HepG2 (cell line): ENCODE data around the gene RBM18. TPM values are rescaled to one million over a fixed set of nuclear protein-coding genes. Genes with fewer than 3 reads are reported as not detected.
A peak's percentile ranks its signal among the peaks of the same experiment; 100 is the strongest.

Experiments used
- ADNP ChIP-seq: sonication (generic); formaldehyde crosslinking; IDR thresholded peaks from 2 replicates; pipeline ENCODE4 v1.4.0; 2020; ENCODE audit warnings: missing genetic modification reagents
- FOXK1 ChIP-seq: sonication (generic); formaldehyde crosslinking; IDR thresholded peaks from 2 replicates; pipeline ENCODE4 v1.4.0; 2020; ENCODE audit warnings: low read depth, missing genetic modification reagents, borderline replicate concordance
- FOXO1 ChIP-seq: sonication (generic); formaldehyde crosslinking; IDR thresholded peaks from 2 replicates; pipeline ENCODE4 v1.4.0; 2020; ENCODE audit warnings: missing genetic modification reagents
- HDAC1 ChIP-seq: sonication (generic); formaldehyde crosslinking; IDR thresholded peaks from 2 replicates; pipeline ENCODE4 v1.5.1; 2020; ENCODE audit warnings: mild to moderate bottlenecking, missing genetic modification reagents
- HOXA7 ChIP-seq: sonication (generic); formaldehyde crosslinking; IDR thresholded peaks from 2 replicates; pipeline ENCODE4 v1.8.1; 2022; ENCODE audit warnings: mild to moderate bottlenecking, missing genetic modification reagents, moderate library complexity
- RFX1 ChIP-seq: fragments of 450-650 bp; IDR thresholded peaks from 2 replicates; pipeline ENCODE4 v1.6.1; 2017
- RFXANK ChIP-seq: IDR thresholded peaks from 2 replicates; pipeline ENCODE4 v1.6.1; 2016
- SP2 ChIP-seq: sonication (generic); formaldehyde crosslinking; IDR thresholded peaks from 2 replicates; pipeline ENCODE4 v1.5.1; 2020; ENCODE audit warnings: mild to moderate bottlenecking, missing genetic modification reagents
- SSRP1 ChIP-seq: IDR thresholded peaks from 2 replicates; pipeline ENCODE4 v1.6.1; 2016; ENCODE audit warnings: control low read depth
- TEAD3 ChIP-seq: optimal IDR thresholded peaks from 2 replicates; pipeline ENCODE3; 2016; ENCODE audit warnings: borderline replicate concordance
- TRIM24 ChIP-seq: sonication (generic); formaldehyde crosslinking; IDR thresholded peaks from 2 replicates; pipeline ENCODE4 v1.8.0; 2022; ENCODE audit warnings: mild to moderate bottlenecking, missing genetic modification reagents
- U2AF2 ChIP-seq: fragments of 200-400 bp; formaldehyde crosslinking; IDR thresholded peaks from 2 replicates; pipeline ENCODE4 v1.6.1; 2017; ENCODE audit warnings: low read depth, mild to moderate bottlenecking, low read length
- ZNF326 ChIP-seq: sonication (generic); formaldehyde crosslinking; IDR thresholded peaks from 2 replicates; pipeline ENCODE4 v1.4.0; 2020; ENCODE audit warnings: missing genetic modification reagents, borderline replicate concordance
- ZNF331 ChIP-seq: sonication (generic); formaldehyde crosslinking; IDR thresholded peaks from 2 replicates; pipeline ENCODE4 v1.4.0; 2020; ENCODE audit warnings: missing genetic modification reagents
- ZNF446 ChIP-seq: sonication (generic); formaldehyde crosslinking; IDR thresholded peaks from 2 replicates; pipeline ENCODE4 v1.5.0; 2020; ENCODE audit warnings: mild to moderate bottlenecking, missing genetic modification reagents
- ZNF570 ChIP-seq: sonication (generic); formaldehyde crosslinking; IDR thresholded peaks from 2 replicates; pipeline ENCODE4 v1.4.0; 2020; ENCODE audit warnings: mild to moderate bottlenecking, missing genetic modification reagents, borderline replicate concordance
- polyA plus RNA-seq, 8 experiments: library from polyadenylated mRNA; depleted of rRNA in 3 of 8; stranded (reverse) in 7 of 8; unstranded in 1 of 8; fragments of >200 nt; fragmentation: Illumina TruSeq in 4 of 8; extraction: Trizol in 4 of 8; gene quantifications; 2 replicates each; pipeline versions ENCODE4 v1.2.1 to v1.2.3, GENCODE V29; 2011 to 2016; ENCODE audit warnings: low read depth in 4 of 8, missing spikeins in 1 of 8, mixed read lengths in 1 of 8; ENCODE audit not compliant: insufficient read depth in 1 of 8
- total RNA-seq, 5 experiments: library from RNA; depleted of rRNA; stranded (reverse); fragments of >200 nt; fragmentation: Illumina TruSeq; extraction: Trizol; gene quantifications; 2 replicates each; pipeline ENCODE4 v1.2.3, GENCODE V29; 2016; ENCODE audit warnings: low read depth in 1 of 5
- TF ChIP-seq, protein P1 (sequence below): sonication (generic); formaldehyde crosslinking; IDR thresholded peaks from 2 replicates; pipeline ENCODE4 v1.9.0; 2021; ENCODE audit warnings: missing genetic modification reagents, borderline replicate concordance
- TF ChIP-seq, protein P2 (sequence below), 2 experiments: sonication (generic) in 1 of 2; formaldehyde crosslinking in 1 of 2; IDR thresholded peaks; 2 replicates each; pipeline versions ENCODE4 v1.5.1 to v1.6.1; 2011 to 2020; ENCODE audit warnings: borderline replicate concordance in 1 of 2, low read depth in 1 of 2, low read length in 1 of 2, mild to moderate bottlenecking in 1 of 2, missing genetic modification reagents in 1 of 2, moderate library complexity in 1 of 2
- TF ChIP-seq, protein P3 (sequence below): sonication (generic); formaldehyde crosslinking; IDR thresholded peaks from 2 replicates; pipeline ENCODE4 v1.8.1; 2023; ENCODE audit warnings: mild to moderate bottlenecking, inconsistent platforms, moderate library complexity, missing genetic modification reagents, borderline replicate concordance
- TF ChIP-seq, protein P4 (sequence below): sonication (generic); formaldehyde crosslinking; IDR thresholded peaks from 2 replicates; pipeline ENCODE4 v1.5.1; 2020; ENCODE audit warnings: mild to moderate bottlenecking, missing genetic modification reagents, moderate library complexity

The RBM18 gene
- total and polyA plus RNA-seq, 2 of the 13 experiments (the other 11 are each of a cell fraction or from before 2014, with no cell fraction given), result 12.6 to 16.6 TPM

DNA sequence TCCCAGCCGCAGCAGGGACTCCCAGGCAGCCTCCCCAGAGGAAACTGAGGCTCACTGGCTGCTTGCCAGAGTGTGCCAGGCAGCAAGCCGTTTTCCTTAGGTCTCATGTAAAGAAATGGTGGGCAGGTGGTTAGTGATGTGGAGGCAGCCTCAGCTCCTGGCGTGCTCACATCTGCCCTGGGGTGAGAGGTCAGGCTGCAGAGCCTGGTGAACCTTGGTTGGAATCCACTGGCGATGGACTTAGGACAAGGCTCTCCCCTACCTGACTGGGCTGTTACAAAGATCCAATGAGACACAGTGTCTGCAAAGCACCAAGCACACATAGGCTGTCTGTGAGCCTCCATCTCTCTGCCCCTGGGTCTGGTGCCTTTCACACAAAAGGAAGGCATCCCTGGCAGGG is 66.8 kb downstream of the RBM18 start (continued):
- TF ChIP-seq, protein P1, sequence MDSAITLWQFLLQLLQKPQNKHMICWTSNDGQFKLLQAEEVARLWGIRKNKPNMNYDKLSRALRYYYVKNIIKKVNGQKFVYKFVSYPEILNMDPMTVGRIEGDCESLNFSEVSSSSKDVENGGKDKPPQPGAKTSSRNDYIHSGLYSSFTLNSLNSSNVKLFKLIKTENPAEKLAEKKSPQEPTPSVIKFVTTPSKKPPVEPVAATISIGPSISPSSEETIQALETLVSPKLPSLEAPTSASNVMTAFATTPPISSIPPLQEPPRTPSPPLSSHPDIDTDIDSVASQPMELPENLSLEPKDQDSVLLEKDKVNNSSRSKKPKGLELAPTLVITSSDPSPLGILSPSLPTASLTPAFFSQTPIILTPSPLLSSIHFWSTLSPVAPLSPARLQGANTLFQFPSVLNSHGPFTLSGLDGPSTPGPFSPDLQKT (CRISPR knock-in tag), result no peak
- TF ChIP-seq HOXA7 (CRISPR knock-in tag), result no peak
- no peak for TF ChIP-seq HDAC1
- TF ChIP-seq RFXANK (CRISPR knock-in tag), result no peak
- no peak for TF ChIP-seq U2AF2
- TF ChIP-seq, protein P2, sequence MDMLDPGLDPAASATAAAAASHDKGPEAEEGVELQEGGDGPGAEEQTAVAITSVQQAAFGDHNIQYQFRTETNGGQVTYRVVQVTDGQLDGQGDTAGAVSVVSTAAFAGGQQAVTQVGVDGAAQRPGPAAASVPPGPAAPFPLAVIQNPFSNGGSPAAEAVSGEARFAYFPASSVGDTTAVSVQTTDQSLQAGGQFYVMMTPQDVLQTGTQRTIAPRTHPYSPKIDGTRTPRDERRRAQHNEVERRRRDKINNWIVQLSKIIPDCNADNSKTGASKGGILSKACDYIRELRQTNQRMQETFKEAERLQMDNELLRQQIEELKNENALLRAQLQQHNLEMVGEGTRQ (IDR thresholded peaks at IDR 0.05; ENCODE audit: low read depth, low read length), result no peak
- TF ChIP-seq, protein P2 (CRISPR knock-in tag; IDR thresholded peaks at IDR 0.05; ENCODE audit: borderline replicate concordance), result no peak
- TF ChIP-seq, protein P3, sequence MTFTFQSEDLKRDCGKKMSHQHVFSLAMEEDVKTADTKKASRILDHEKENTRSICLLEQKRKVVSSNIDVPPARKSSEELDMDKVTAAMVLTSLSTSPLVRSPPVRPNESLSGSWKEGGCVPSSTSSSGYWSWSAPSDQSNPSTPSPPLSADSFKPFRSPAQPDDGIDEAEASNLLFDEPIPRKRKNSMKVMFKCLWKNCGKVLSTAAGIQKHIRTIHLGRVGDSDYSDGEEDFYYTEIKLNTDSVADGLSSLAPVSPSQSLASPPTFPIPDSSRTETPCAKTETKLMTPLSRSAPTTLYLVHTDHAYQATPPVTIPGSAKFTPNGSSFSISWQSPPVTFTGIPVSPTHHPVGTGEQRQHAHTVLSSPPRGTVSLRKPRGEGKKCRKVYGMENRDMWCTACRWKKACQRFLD (CRISPR knock-in tag), result no peak
- TF ChIP-seq SP2, result no peak
- no peak for TF ChIP-seq ZNF570 (CRISPR knock-in tag)
- TF ChIP-seq, protein P4, sequence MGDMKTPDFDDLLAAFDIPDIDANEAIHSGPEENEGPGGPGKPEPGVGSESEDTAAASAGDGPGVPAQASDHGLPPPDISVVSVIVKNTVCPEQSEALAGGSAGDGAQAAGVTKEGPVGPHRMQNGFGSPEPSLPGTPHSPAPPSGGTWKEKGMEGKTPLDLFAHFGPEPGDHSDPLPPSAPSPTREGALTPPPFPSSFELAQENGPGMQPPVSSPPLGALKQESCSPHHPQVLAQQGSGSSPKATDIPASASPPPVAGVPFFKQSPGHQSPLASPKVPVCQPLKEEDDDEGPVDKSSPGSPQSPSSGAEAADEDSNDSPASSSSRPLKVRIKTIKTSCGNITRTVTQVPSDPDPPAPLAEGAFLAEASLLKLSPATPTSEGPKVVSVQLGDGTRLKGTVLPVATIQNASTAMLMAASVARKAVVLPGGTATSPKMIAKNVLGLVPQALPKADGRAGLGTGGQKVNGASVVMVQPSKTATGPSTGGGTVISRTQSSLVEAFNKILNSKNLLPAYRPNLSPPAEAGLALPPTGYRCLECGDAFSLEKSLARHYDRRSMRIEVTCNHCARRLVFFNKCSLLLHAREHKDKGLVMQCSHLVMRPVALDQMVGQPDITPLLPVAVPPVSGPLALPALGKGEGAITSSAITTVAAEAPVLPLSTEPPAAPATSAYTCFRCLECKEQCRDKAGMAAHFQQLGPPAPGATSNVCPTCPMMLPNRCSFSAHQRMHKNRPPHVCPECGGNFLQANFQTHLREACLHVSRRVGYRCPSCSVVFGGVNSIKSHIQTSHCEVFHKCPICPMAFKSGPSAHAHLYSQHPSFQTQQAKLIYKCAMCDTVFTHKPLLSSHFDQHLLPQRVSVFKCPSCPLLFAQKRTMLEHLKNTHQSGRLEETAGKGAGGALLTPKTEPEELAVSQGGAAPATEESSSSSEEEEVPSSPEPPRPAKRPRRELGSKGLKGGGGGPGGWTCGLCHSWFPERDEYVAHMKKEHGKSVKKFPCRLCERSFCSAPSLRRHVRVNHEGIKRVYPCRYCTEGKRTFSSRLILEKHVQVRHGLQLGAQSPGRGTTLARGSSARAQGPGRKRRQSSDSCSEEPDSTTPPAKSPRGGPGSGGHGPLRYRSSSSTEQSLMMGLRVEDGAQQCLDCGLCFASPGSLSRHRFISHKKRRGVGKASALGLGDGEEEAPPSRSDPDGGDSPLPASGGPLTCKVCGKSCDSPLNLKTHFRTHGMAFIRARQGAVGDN (CRISPR knock-in tag), result peak; percentile 57
- no peak for TF ChIP-seq ADNP (CRISPR knock-in tag)
- no peak for TF ChIP-seq RFX1
- TF ChIP-seq TRIM24 (CRISPR knock-in tag), result no peak
- no peak for TF ChIP-seq FOXK1 (CRISPR knock-in tag)
- no peak for TF ChIP-seq ZNF446 (CRISPR knock-in tag)
- TF ChIP-seq ZNF331 (CRISPR knock-in tag), result 0 out of 2 replicates have a peak, but pooled peaks have one; percentile 17
- no peak for TF ChIP-seq SSRP1
- peak; percentile 18 for TF ChIP-seq TEAD3 (CRISPR knock-in tag)
- no peak for TF ChIP-seq ZNF326 (CRISPR knock-in tag)
- no peak for TF ChIP-seq FOXO1 (CRISPR knock-in tag)
